ENCODE data around the gene PHAX.

DNA sequence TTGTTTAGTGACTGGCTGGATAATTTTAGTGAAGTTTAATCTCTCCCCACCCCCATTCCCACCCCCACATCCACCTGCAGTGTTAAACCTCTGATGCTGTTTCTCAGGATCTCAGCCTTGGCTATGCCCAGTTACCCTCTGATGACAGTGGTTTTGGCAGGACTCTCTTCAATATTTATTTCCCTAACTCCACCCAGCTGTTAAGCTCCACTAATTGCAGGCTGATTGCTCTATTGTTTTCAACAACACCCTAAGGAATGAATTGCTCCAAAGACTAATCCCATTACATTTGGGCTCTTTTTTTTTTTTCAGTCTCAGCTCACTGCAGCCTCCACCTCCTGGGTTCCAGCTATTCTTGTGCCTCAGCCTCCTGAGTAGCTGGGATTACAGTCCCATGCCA is 46.3 kb downstream of the PHAX start:
- TF ChIP-seq, protein P1, sequence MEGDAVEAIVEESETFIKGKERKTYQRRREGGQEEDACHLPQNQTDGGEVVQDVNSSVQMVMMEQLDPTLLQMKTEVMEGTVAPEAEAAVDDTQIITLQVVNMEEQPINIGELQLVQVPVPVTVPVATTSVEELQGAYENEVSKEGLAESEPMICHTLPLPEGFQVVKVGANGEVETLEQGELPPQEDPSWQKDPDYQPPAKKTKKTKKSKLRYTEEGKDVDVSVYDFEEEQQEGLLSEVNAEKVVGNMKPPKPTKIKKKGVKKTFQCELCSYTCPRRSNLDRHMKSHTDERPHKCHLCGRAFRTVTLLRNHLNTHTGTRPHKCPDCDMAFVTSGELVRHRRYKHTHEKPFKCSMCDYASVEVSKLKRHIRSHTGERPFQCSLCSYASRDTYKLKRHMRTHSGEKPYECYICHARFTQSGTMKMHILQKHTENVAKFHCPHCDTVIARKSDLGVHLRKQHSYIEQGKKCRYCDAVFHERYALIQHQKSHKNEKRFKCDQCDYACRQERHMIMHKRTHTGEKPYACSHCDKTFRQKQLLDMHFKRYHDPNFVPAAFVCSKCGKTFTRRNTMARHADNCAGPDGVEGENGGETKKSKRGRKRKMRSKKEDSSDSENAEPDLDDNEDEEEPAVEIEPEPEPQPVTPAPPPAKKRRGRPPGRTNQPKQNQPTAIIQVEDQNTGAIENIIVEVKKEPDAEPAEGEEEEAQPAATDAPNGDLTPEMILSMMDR (IDR thresholded peaks at IDR 0.05): no peak
- TF ChIP-seq POLR2AphosphoS5 (IDR thresholded peaks at IDR 0.05): no peak
